Mammary epithelial cell (primary cell): ENCODE measurements around the gene FILIP1L.

ENCODE experiments used
- EZH2 ChIP-seq: IDR thresholded peaks from 2 replicates; pipeline ENCODE4 v1.6.1; 2012; ENCODE audit warnings: low read length, inconsistent platforms, borderline replicate concordance
- TF ChIP-seq, protein P1 (sequence below), 2 donors: IDR thresholded peaks in 1 of 2; conservative IDR thresholded peaks in 1 of 2; 2 replicates each; pipeline ENCODE4 v1.5.1; 2011 to 2012; ENCODE audit warnings: inconsistent platforms in 2 of 2, low read length in 2 of 2, mild to moderate bottlenecking in 2 of 2, control low read depth in 1 of 2, low read depth in 1 of 2; ENCODE audit not compliant: insufficient read depth in 1 of 2; ENCODE audit errors: extremely low read depth in 1 of 2

DNA sequence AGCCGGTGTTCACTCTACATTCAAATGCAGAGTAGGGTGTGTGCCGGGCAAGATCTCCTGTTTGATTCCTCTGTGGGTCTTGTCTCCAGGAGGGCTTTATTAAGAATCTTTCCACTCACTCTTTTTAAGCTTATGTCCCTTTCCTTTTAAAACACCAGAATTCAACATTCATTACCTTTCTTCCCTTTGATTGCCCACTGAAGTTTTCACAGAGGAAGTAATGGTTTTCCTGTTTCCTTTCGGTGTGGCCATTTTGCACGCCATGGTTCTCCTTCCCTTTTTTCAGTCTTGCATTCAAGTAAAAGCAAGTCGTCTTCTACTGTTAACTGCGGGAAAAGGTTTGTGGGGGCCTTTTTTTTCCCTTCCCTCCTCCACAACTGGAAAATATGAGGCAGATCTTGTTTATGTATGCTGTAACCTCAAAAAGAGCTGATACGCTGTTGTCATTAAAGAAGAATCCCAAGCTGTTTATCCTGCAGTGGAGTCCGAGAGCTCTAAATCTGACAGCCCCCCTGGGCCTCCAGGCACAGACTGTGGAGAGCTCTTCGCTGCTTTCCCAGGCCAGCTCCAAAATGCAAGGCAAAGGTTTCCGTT lies 40.5 kb downstream of the FILIP1L start:
- TF ChIP-seq, protein P1, sequence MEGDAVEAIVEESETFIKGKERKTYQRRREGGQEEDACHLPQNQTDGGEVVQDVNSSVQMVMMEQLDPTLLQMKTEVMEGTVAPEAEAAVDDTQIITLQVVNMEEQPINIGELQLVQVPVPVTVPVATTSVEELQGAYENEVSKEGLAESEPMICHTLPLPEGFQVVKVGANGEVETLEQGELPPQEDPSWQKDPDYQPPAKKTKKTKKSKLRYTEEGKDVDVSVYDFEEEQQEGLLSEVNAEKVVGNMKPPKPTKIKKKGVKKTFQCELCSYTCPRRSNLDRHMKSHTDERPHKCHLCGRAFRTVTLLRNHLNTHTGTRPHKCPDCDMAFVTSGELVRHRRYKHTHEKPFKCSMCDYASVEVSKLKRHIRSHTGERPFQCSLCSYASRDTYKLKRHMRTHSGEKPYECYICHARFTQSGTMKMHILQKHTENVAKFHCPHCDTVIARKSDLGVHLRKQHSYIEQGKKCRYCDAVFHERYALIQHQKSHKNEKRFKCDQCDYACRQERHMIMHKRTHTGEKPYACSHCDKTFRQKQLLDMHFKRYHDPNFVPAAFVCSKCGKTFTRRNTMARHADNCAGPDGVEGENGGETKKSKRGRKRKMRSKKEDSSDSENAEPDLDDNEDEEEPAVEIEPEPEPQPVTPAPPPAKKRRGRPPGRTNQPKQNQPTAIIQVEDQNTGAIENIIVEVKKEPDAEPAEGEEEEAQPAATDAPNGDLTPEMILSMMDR (conservative IDR thresholded peaks at IDR 0.05 in 1 of 2, IDR thresholded peaks at IDR 0.05 in 1 of 2; ENCODE audit: extremely low read depth in 1 of 2, insufficient read depth in 1 of 2, low read depth in 1 of 2, low read length in 2 of 2) = no peak
- TF ChIP-seq EZH2 = no peak
